Measurements from ENCODE around the gene ANKS1B.

The ANKS1B gene

GRCh38 chr12:99914206-99914605 lies 70.5 kb downstream of the ANKS1B start:
- TF ChIP-seq ZC3H10 (CRISPR knock-in tag; IDR thresholded peaks at IDR 0.05) (no peak), POU6F1 (CRISPR knock-in tag; IDR thresholded peaks at IDR 0.05; ENCODE audit: borderline replicate concordance, low read depth) (no peak), PATZ1 (CRISPR knock-in tag; IDR thresholded peaks at IDR 0.05; ENCODE audit: borderline replicate concordance) (no peak)
- ATAC-seq: no peak

GRCh38 chr12:99911967-99912366 lies 72.8 kb downstream of the ANKS1B start:
- TF ChIP-seq CREB5 (CRISPR knock-in tag; IDR thresholded peaks at IDR 0.05; ENCODE audit: low read depth) (no peak), ARNTL (CRISPR knock-in tag; IDR thresholded peaks at IDR 0.05; ENCODE audit: borderline replicate concordance, low read depth) (no peak), CSRNP3 (CRISPR knock-in tag; IDR thresholded peaks at IDR 0.05) (no peak), ISL1 (CRISPR knock-in tag; IDR thresholded peaks at IDR 0.05) (no peak), PATZ1 (CRISPR knock-in tag; IDR thresholded peaks at IDR 0.05; ENCODE audit: borderline replicate concordance) (no peak), PPARA (CRISPR knock-in tag; IDR thresholded peaks at IDR 0.05; ENCODE audit: borderline replicate concordance) (no peak), RARB (CRISPR knock-in tag; IDR thresholded peaks at IDR 0.05) (no peak), ZNF8 (CRISPR knock-in tag; IDR thresholded peaks at IDR 0.05) (no peak), ZNF70 (CRISPR knock-in tag; IDR thresholded peaks at IDR 0.05) (no peak), OSR1 (CRISPR knock-in tag; IDR thresholded peaks at IDR 0.05) (no peak), CSDC2 (CRISPR knock-in tag; IDR thresholded peaks at IDR 0.05) (no peak), ZNF565 (CRISPR knock-in tag; conservative IDR thresholded peaks at IDR 0.05; ENCODE audit: low read depth) (no peak), BACH2 (CRISPR knock-in tag; IDR thresholded peaks at IDR 0.05; ENCODE audit: borderline replicate concordance) (no peak), TCF4 (CRISPR knock-in tag; IDR thresholded peaks at IDR 0.05; ENCODE audit: borderline replicate concordance) (no peak)
- ATAC-seq: no peak

- peak; percentile 89 for ATAC-seq
- TF ChIP-seq POU6F1 (CRISPR knock-in tag; IDR thresholded peaks at IDR 0.05; ENCODE audit: borderline replicate concordance, low read depth) (no peak), ISL1 (CRISPR knock-in tag; IDR thresholded peaks at IDR 0.05) (peak; percentile 85), ZC3H10 (CRISPR knock-in tag; IDR thresholded peaks at IDR 0.05) (peak; percentile 59; the same call in 1 of the 2 replicates), ZNF70 (CRISPR knock-in tag; IDR thresholded peaks at IDR 0.05) (no peak), PATZ1 (CRISPR knock-in tag; IDR thresholded peaks at IDR 0.05; ENCODE audit: borderline replicate concordance) (0 out of 2 replicates have a peak, but pooled peaks have one; percentile 24), ZFP3 (CRISPR knock-in tag; IDR thresholded peaks at IDR 0.05) (no peak)
These were observed 73.7 kb downstream of the ANKS1B start for GRCh38 chr12:99911081-99911480.
